Hematopoietic multipotent progenitor cell treated with erythropoietin and hydrocortisone succinate and interleukin-3 and kit ligand, for 15 days (in vitro differentiated cells): ENCODE results near the gene SYNE2.

Experiments used
- DNase-seq: peaks from one replicate; pipeline ENCODE4 v3.0.0-alpha.2; 2015; ENCODE audit warnings: low spot score

SYNE2 gene

DNA sequence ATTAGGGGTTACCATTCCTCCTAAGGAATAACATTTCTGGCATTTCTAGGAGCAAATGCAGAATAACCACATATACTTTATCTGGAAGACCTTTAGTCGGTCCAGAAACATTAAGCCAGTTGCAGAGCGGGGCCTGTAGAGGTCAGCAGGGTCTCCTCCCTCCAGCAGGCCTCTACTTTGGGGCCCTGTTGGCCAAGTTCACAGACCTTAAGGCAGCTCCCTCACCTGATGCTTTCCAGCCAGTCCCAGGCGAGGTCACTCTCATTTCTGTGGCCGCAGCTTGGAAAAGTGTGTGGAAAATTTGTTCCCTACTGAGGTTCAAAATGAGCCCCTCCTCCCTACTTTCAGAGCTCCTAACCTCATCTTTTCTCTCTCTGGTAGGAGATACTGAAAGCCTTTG, 367.3 kb downstream of the SYNE2 start:
- DNase-seq = no peak

DNA sequence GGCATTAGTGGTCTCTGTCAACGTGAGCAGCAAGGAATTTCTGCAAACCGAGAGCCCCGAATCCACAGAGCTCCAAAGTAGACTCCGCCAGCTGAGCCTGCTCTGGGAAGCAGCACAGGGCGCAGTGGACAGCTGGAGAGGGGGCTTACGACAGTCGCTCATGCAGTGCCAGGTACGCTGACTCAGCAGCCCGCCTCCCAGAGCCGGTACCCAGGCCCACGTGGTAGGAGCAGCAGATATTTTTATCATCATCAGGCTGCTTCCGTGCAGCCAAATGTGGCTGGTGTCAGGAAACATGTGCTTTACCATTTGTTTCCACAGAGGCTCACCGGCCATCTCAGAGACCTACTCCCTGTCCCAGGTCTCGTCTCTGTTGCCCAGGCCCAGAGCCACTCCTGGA, 367.7 kb downstream of the SYNE2 start:
- no peak for DNase-seq

DNA sequence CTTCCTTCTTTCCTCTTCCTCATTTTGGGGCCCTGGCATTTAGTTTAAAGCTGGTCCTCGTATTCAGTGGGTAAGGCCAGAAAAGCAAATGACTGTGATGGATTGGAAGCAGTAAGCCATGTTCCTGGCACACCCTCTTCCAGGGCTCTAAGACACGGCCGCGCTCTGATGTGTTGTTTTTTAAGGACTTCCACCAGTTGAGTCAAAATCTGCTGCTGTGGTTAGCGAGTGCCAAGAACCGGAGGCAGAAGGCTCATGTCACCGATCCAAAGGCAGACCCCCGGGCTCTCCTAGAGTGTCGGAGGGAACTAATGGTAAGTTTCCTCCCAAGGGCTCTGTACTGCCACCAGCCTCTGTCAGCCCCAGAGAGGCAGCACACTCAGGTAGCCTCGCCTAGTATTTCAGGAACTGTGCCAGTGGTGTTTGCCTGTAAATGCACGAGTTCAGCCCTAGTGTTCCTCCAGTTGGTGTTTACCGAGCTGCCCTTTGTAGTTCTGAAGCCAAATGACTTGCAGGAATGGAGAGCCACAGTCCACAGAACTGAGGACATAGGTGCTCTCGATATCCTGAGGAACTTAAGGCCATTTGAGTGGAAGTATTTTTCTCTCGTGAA, 368.7 kb downstream of the SYNE2 start:
- DNase-seq = no peak

DNA sequence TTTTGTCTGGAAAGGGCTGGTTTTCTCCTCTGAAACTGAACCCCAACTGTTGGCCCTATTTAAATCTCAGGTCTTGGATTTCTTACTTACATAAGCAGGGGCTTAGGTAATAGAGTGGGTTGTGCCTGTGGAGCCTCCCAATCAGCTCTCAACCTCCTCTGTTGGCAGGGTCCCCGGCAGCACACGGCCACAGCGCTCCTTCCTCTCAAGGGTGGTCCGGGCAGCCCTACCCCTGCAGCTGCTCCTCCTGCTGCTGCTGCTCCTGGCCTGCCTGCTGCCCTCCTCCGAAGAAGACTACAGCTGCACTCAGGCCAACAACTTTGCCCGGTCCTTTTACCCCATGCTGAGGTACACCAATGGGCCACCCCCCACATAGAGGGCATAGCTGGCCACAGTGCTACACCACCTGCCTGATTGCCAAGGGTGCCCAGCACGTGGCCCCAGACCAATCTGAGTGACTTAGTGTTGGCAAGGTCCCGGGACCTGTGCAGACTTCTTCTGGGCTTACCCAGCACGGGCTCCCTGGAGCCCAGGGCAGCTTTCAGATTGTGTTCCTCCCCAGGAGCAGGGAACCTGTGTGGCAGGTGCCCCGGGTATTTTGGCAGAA, 372.4 kb downstream of the SYNE2 start:
- DNase-seq = no peak

DNA sequence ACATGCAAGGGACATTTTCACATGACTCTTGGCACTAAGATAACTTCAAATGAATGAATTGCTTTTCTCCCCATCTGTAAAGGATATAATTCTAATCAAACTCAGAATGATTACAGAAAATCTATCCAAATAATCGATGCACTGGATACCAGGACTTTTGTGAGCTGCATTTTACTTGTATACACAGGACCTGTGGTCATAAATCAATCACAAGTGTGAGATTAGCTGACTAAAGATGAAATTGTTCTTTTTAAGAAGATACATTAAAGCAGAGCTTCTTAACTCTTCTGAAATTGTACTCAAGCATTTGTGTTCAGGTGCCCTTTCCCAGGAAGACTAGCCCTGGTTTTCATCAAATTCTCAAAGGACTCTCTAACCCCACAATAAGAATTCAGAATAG, 375.1 kb downstream of the SYNE2 start:
- no peak for DNase-seq

DNA sequence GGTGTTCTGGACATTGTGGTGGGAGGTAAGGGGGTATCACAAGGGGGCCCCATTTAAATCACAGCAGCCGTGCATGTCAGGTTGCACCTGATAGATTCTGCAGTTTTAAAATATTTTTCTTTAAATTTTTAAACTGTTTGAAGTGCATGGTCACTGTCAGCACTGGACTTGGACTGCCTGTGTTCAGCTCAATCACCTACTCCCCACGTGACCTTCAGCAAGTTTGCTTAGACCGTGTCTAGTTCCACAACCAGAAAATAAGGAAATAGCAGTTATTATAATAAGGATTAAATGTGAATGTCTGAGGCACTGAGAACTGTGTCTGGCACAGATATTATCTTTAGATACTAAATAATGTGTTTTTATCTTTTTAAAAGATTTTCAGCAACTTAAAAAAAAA, 376.7 kb downstream of the SYNE2 start:
- DNase-seq = no peak

DNA sequence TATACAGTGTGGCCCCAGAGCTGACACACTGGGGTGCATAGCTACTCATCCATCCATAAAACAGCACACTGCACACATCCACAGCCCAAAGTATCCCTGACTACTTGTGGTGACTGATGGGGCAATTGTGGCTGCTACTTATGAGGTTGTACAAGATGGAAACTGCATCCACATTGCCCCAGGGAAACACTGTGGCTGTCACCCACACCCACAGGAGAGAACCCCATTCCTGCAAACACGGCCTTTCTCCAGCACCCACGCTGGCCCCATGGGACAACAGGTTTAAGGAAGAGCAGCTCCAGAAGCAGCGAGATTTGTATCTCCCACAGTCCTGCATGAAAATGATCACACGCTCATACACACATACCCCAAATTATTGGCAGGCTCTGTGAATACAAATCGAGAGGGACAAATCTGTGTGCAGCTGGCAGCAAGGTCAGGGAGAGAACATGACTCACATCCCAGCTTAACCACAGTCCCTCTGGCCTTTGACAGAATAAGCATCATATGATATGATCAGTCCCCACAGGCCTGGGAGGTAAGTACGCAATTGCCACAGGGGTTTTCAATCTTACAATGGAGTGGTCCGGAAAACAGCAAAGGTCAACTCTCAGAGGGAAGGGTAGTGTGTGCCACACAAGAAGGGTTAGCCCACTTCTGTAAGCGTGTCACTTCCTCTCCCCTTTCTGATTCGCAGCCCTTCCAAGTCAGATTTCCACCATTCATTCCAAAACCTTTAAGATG, 379.5 kb downstream of the SYNE2 start:
- no peak for DNase-seq

DNA sequence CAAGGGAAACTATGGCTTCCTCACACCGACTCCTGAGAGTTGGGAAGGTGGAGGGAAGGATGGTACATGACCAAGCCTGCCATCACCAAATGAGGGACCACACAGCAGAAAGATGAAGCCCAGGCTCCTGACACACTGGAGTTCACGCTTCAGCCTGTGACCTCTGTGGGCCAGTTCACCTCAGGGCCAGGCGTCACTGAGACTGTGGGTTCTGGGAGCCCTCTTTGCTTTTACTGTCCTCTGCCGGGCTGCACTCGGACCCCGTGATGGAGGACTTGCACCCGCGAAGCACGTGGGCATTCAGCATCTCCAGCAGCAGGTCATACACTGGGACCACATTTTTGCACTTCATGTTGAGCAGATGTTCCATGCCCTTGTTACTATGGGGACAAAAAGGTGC, 380.1 kb downstream of the SYNE2 start:
- DNase-seq = no peak

DNA sequence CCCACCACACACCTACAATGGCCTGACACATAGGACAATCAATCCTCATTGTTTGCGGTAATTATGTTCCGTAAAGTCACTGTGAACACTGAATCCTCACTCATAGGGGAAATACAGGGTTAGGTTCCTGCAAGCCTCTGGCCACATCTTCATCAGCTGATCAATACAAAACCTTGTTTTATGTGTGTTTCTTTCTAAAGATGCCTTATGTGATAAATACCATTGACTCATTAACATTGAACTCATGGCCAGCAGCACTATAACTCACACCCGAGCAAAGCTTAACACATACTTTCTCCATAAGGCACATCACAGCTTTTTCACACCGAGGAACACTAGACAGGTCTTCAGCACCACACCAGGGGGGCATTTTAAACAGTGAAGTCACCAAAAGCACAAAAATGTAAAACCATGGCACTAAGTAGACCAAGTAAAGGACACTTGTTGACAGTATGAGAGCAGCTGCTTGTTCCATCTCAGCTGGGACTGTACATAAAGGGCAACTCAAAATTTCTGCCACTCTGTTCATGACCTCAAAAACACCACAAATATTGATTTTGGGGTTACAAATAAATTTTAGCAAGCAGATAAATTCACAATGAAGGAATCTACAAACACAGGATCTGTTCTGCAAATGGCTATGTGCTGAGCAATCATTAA, 380.9 kb downstream of the SYNE2 start:
- no peak for DNase-seq

DNA sequence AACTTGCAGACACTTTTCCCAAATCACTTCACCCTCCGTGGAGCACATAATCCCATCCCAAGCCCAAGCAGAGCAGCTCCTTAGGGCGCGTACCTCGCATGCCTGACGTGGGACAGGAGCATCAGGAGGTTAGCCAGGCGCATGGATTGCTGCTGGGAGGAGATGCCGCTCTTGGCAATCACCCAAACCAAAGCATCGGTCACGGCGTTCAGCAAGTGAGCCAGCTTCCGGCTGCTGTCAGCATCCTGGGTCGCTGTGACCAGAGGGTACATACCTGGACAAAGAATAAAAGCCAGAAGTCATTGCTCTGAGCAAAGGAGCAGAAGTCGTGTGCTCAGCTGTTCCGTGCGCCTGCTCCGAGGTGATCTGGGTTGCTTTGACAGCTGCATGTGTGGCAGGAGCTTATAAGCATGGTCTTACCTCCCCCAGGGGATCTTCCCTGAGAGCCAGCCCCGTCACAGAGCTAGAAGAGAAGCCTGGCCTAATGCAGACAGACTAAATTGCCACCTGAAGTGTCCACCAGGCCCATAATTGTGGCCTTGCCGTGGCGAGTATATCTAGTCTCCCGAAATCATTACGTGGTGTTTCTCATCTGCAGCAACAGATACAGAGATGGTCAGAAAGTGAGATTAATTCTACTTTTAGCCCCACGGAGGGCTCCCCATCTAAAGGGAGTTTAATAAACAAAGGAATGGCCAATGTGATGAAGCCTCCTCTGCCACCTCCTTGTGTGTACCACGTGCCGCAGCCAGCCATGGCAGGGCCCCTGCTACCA, 382.3 kb downstream of the SYNE2 start:
- no peak for DNase-seq

DNA sequence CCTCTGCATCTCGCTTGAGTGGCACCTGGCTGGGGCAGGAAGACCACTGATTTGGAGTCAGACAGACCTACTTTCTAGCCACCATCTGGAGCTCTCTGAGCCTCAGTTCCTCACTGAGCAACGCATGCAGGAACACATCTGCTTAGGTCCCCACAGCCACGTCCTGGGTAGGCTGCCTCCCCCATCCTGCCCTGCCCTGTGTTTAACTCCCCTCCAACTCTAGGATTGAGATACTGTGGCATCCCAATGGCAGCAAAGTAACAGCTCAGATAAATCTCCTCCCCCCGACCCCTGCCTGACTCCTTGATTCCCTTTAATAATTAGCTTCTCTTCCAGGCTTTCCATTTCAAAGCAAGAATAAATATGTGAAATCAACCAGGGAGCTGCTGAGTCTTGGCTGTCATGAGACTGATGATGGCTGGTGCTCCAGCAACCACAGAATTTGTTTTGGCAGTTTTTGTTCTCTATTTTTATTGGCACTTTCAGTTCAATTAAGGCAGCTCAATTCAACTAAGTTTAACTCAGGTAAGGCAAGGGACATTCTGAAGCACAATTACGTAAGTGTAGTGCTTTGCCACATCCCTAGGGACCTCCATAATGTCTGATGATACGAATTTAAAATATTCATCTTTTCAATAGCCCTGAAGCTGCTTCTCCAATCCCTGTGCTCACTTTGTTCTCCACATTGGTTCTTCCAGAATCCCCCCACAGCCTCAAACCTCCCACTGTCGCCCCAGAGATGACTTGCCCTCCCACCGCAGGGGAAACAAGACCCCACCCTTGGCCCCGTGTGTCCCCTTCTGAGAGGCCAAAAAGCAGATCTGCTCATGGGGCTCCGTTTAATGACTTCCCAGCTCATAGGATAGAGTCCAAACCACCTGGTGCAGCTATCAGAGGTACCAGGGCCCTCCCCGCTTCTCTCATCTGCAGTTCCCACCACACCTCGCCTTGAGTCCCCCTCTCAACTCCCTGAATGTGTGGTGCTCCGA, 383.1 kb downstream of the SYNE2 start:
- no peak for DNase-seq

DNA sequence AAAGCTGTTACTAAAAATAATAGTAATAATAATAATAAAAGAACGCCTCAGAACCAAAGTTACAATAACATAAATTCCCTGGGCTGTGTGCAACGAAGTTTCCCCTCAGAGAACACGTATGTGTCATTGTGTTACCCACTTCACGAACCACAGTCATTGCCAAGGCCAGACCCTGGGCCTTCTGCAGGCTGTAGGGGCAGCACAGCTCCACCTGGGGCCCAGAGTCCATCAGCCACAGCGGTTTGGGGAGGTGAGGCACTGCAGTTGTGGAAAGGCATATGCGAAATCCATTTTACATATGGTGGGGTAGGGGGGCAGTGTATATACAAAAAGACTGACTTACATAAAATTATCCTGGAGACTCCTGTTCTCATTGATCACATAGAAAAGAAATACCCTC, 385.2 kb downstream of the SYNE2 start:
- no peak for DNase-seq

DNA sequence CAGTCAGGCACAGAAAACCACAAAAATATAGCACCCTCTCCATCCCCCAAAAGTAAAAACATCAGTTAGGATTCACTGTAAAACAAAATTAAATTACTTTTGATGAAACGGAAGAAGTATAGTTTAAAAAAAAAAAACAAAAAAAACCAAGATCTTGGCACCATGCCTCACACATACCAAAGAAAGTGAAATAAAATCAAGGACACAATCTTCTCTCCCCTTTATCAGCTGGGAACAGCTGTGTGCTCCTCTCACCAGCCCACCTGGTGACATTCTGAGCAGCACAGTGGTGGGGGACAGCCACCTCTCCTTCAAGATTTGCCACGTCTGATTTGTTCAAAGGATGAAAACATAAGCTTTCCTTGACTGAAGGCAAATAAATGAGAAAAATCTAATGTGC, 385.8 kb downstream of the SYNE2 start:
- no peak for DNase-seq

DNA sequence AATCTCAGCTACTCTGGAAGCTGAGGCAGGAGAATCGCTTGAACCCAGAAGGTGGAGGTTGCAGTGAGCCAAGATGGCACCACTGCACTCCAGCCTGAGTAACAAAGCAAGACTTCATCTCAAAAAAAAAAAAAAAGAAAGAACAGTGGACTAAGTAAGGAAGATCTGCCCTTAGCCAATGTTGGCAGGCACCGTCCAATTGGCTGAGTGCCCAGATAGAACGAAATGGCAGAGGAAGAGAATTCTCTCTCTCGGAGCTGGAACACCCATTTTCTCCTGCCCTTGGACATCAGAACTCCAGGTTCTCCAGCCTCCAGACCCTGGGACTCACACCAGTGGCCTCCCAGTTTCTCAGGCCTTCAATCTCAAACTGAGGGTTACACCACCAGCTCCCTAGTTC, 391.5 kb downstream of the SYNE2 start:
- no peak for DNase-seq

DNA sequence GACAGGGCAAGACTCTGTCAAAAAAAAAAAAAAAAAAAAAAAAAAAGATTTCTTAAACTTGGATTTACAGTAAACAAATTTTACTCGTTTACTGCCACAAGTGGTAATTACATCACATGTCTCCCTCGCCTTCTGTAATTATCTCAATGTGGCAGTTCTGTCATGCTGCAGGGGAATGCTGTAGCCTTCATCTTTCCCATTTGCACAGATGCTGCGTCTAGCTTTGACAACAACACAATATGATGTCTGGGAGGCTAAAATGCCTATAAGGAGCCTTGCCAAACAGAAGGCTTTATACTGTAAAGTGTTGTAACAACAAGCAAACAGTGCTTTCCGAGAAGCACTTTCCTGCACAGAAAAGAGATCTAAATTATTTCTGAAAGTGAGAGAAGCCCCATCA, 392.7 kb downstream of the SYNE2 start:
- no peak for DNase-seq

DNA sequence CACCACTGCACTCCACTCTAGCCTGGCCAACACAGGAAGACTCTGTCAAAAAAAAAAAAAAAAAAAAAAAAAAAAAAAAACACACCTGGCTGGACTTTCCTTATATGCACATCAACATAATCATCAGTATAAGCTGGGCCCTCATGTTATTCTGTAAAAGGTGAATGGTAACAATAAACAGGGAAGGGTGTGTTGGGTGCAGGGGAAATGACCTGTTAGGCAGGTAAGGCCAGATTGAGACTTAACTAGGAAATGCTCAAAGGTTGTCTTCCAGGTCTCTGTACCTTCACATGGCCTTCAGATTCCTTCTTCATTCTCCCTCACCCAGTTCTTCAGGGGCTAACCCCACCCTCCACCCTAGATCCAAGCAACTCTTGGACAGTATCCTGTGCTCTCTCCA, 393.9 kb downstream of the SYNE2 start:
- no peak for DNase-seq

DNA sequence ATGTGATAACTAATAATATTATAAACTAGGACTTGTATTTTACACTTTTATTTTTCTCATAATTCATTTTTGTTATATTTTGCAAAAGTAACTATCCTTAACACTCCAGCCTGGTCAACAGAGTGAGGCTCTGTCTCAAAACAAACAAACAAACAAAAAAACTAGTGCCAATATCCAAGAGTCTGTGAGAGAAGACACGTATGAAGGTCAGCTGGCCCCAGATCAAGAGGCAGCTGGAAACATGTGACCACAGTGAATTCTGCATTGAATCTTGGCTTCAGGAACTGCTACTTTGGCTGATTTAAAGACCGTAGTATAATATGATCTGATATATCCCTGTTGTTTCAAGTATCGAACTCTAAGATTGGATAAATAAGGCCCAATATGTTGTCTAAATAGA, 394.4 kb downstream of the SYNE2 start:
- DNase-seq = no peak

DNA sequence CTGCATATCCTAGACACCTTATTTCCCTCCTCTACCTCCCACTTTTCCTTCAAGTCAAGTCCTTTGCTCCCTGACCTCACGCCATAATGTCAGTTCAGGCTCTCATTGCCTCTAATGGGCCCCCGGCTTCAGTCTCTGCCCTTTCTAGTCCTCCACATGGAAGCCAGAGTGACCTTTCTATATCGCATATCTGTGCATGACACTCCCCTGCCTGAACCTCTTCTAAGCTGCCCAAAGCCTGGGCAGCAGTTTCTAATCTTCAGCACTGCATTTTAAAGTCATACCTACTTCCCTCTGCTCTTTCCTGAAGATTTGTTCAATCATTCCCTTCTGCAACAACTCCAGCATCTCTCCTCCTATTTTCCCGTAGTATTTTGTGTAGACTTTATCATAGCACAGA, 395.9 kb downstream of the SYNE2 start:
- no peak for DNase-seq

DNA sequence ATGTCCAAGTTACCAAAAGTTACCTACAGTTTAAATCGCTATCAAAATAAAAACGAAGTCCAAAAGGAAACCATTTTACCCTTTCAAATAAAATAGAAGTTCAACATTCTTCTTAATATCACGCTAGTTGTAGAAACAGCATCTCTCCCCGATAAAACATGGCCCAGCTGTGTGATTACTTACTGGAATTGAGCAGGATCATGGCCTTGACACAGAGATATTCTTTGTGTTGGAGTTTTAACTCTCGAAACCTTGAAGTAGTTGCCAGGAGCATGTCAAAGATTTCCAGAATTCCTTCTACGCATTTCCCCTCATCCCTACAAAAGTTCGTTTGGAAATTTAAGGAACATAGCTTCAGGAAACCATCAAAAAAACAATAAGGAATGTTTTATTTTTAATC, 396.6 kb downstream of the SYNE2 start:
- DNase-seq = no peak

DNA sequence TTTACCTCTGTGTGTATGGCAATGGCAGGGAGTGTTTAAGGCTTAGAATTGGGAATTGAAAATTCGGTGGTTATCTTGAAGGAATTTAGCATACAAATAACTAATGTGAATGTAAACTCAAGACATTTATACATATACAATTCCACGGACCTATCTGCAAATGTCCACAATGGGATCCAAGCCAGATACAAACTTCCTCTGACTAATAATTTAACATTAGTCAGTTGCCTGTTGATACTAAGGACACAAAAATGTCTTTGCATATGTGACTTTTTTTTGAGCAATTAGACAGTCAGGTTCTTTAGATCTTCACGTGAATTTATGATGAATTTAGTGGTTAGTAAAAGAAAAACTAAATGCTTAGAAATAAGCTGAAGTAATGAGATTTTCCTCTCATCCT, 400.9 kb downstream of the SYNE2 start:
- no peak for DNase-seq

DNA sequence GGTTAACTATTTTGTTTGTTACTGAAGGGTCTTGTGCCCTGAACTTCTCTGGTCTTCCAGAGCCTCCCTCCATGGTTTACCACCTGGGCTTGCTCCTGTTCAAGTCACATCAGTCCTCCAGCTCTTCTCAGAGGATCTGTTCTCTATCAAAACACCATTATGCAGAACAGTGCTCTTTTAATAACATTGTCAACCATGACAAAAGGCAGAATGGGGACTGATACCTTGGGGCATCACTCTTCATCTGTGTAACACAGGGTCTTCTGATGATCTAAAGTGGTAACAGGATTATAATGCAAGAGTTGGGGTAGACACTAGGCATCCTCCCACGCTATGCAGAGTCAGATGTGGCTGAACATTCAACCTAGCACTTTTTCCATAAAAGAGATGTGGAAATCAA, 403.0 kb downstream of the SYNE2 start:
- no peak for DNase-seq
